HCT116 (cell line): ENCODE results near the gene KRTAP26-1.

ENCODE experiments used
- EZH2 ChIP-seq: fragments of 200-600 bp; sonication (generic); IDR thresholded peaks from 2 replicates; pipeline ENCODE4 v1.6.1; 2017; ENCODE audit warnings: antibody characterized with exemption, mixed run types
- POLR2A ChIP-seq: IDR thresholded peaks from 2 replicates; pipeline ENCODE4 v1.7.0; 2011; ENCODE audit warnings: borderline replicate concordance; ENCODE audit not compliant: insufficient read depth, insufficient read length; ENCODE audit errors: extremely low read depth
- POLR2AphosphoS5 ChIP-seq: IDR thresholded peaks from 2 replicates; pipeline ENCODE4 v1.6.1; 2011; ENCODE audit warnings: mild to moderate bottlenecking, low read depth, low read length, moderate library complexity
- SIN3A ChIP-seq: IDR thresholded peaks from 2 replicates; pipeline ENCODE4 v1.6.1; 2012; ENCODE audit warnings: low read depth
- SP1 ChIP-seq: IDR thresholded peaks from 2 replicates; pipeline ENCODE4 v1.6.1; 2012; ENCODE audit warnings: low read depth
- TF ChIP-seq, protein P1 (sequence below), 3 experiments: fragments of 200-600 bp in 1 of 3; sonication (generic) in 1 of 3; IDR thresholded peaks in 2 of 3; conservative IDR thresholded peaks in 1 of 3; 2 replicates each; pipeline ENCODE4 v1.5.1; 2012 to 2017; ENCODE audit warnings: low read depth in 2 of 3, low read length in 2 of 3, antibody characterized with exemption in 1 of 3, borderline replicate concordance in 1 of 3, control low read depth in 1 of 3, mild to moderate bottlenecking in 1 of 3, mixed read lengths in 1 of 3, mixed run types in 1 of 3, moderate library complexity in 1 of 3; ENCODE audit not compliant: insufficient read depth in 1 of 3

DNA sequence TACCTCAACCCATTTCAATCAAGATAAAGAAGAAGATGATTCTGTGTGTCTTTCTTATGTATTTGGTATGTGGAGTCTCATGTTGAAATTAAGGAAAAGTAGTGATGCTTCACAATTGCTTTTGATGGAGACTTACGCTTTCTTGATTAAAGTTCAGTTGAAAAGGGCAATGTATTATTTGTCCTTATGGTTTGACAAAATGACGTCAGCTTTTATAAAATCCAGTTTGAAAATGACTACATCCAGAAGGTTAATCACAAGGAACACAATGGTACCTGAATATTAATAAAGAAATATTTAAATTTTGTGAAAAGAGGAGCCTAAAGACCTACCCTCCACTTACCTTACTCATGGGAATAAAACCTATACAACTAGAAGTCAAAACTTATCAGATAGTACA lies 4.4 kb downstream of the KRTAP26-1 start:
- TF ChIP-seq POLR2A (no peak), POLR2AphosphoS5 (no peak), SIN3A (no peak), EZH2 (no peak), SP1 (no peak)
- TF ChIP-seq, protein P1, sequence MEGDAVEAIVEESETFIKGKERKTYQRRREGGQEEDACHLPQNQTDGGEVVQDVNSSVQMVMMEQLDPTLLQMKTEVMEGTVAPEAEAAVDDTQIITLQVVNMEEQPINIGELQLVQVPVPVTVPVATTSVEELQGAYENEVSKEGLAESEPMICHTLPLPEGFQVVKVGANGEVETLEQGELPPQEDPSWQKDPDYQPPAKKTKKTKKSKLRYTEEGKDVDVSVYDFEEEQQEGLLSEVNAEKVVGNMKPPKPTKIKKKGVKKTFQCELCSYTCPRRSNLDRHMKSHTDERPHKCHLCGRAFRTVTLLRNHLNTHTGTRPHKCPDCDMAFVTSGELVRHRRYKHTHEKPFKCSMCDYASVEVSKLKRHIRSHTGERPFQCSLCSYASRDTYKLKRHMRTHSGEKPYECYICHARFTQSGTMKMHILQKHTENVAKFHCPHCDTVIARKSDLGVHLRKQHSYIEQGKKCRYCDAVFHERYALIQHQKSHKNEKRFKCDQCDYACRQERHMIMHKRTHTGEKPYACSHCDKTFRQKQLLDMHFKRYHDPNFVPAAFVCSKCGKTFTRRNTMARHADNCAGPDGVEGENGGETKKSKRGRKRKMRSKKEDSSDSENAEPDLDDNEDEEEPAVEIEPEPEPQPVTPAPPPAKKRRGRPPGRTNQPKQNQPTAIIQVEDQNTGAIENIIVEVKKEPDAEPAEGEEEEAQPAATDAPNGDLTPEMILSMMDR (IDR thresholded peaks at IDR 0.05 in 2 of 3, conservative IDR thresholded peaks at IDR 0.05 in 1 of 3; ENCODE audit: borderline replicate concordance in 1 of 3, insufficient read depth in 1 of 3, low read depth in 2 of 3, low read length in 2 of 3): no peak
